CD4-positive, alpha-beta T cell (primary cell): Measurements from ENCODE around the gene ITPKA. TPM values are rescaled to one million over a fixed set of nuclear protein-coding genes. Genes with fewer than 3 reads are reported as not detected.

Source experiments
- ATAC-seq: fragments of 200-7000 bp; cut with Tn5 transposase; one replicate; pipeline ENCODE4 v1.10.0; 2022; ENCODE audit warnings: mild to moderate bottlenecking; ENCODE audit not compliant: poor library complexity
- CTCF ChIA-PET: fragments of 350-600 bp; sonication (Branson Sonifier 250); formaldehyde crosslinking; loops from one replicate; lab custom pipeline; 2021; ENCODE audit warnings: antibody characterized with exemption, inconsistent platforms; lab: Charles Lee
- POLR2A ChIA-PET: fragments of 350-600 bp; sonication (Branson Sonifier 250); formaldehyde crosslinking; loops from one replicate; lab custom pipeline; 2021; ENCODE audit warnings: antibody characterized with exemption, inconsistent platforms; lab: Charles Lee
- DNase-seq, 14 experiments: peaks; one replicate each; pipeline ENCODE4 v3.0.0-alpha.2; 2013 to 2020; ENCODE audit warnings: mixed read lengths in 2 of 14
- H3K27ac ChIP-seq, 2 donors: one replicate each; pipeline versions ENCODE4 v1.5.1 to v1.7.0; 2013; ENCODE audit warnings: low read length in 2 of 2, low read depth in 1 of 2, mild to moderate bottlenecking in 1 of 2
- H3K27me3 ChIP-seq, 2 experiments: 1 replicate in 1 of 2; 2 replicates in 1 of 2; pipeline versions ENCODE4 v1.6.1 to v1.7.0; 2013; ENCODE audit warnings: low read length in 2 of 2, control low read depth in 1 of 2, mild to moderate bottlenecking in 1 of 2, moderate library complexity in 1 of 2; ENCODE audit not compliant: insufficient read depth in 2 of 2, control insufficient read depth in 1 of 2
- H3K36me3 ChIP-seq: one replicate; pipeline ENCODE4 v1.6.1; 2013; ENCODE audit warnings: low read length, control low read depth; ENCODE audit not compliant: insufficient read depth
- H3K4me1 ChIP-seq: one replicate; pipeline ENCODE4 v1.6.1; 2013; ENCODE audit warnings: low read length, control low read depth; ENCODE audit not compliant: insufficient read depth
- H3K4me3 ChIP-seq: one replicate; pipeline ENCODE4 v1.5.1; 2013; ENCODE audit warnings: mild to moderate bottlenecking, low read length, moderate library complexity
- H3K9me3 ChIP-seq, 2 experiments: 1 replicate in 1 of 2; 2 replicates in 1 of 2; pipeline versions ENCODE4 v1.6.1 to v1.7.0; 2013; ENCODE audit warnings: low read length in 2 of 2, mild to moderate bottlenecking in 2 of 2, control low read depth in 1 of 2, moderate library complexity in 1 of 2; ENCODE audit not compliant: control insufficient read depth in 1 of 2, insufficient read depth in 1 of 2
- H3K27ac Mint-ChIP-seq: one replicate; pipeline ENCODE4 v1.8.0; 2020; ENCODE audit warnings: mixed read lengths
- H3K27me3 Mint-ChIP-seq: one replicate; pipeline ENCODE4 v1.8.0; 2021; ENCODE audit warnings: mixed read lengths
- H3K36me3 Mint-ChIP-seq: one replicate; pipeline ENCODE4 v1.8.0; 2021; ENCODE audit warnings: low read depth, mixed read lengths
- H3K4me1 Mint-ChIP-seq: one replicate; pipeline ENCODE4 v1.8.0; 2021; ENCODE audit warnings: low read depth, mixed read lengths
- H3K4me3 Mint-ChIP-seq: one replicate; pipeline ENCODE4 v1.8.0; 2020; ENCODE audit warnings: mild to moderate bottlenecking, mixed read lengths
- H3K9me3 Mint-ChIP-seq: one replicate; pipeline ENCODE4 v1.8.0; 2020; ENCODE audit warnings: mixed read lengths
- intact Hi-C, 2 experiments: fragments of 100-400 bp; cut with DNase I in 1 of 2; cut with micrococcal nuclease in 1 of 2; formaldehyde crosslinking; loops; one replicate each; pipeline versions ENCODE4 v1.15.1 to v1.9.0; 2023 to 2025; cut with DNase I, micrococcal nuclease
- total RNA-seq, 174 experiments: library from RNA in 2 of 174; stranded (reverse) in 2 of 174; gene quantifications; one replicate each; pipeline ENCODE4 v1.2.3 and lab custom pipeline; 2021 to 2026
- TF ChIP-seq, protein P1 (sequence below): fragments of 200-600 bp; IDR thresholded peaks from one replicate; pipeline ENCODE4 v1.8.0; 2022; ENCODE audit warnings: antibody characterized with exemption, mild to moderate bottlenecking

ITPKA gene
- total RNA-seq, 2 experiments from 2014 or later = not detected

DNA sequence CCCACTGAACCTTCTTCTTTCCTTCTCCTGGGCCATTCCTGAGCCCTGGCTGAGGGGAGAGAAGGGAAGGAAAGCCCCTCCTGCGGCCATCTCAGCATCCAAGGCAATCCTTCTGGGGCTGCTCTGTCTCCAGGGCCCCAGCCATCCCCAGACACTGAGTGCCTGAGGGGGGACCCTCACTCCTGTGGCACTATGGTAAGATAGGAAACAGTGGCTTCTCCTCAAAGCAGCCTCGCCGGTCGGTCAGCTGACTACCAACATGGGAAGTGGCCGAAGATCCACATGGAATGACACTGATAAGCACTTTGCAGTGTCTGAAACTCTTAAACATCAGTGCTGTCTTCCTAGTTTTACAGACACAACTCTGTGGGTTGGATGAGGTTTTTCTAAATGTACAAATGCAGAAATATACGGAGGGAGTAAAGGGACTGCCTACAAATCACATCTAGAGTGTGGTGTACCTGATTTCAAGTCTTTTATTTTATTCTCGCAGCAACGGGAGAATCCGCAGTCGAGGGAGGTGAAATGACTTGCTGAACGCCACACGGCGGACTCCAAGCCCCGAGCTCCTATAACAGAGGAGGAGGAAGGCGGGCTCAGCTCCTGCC lies 973 bp upstream of the ITPKA start:
- ChIA-PET POLR2A (interaction anchor here (1.0 to 1.5 kb wide), 3 partner anchors 9 to 51 kb away, joined by 4 to 6 read pairs (median 5); partner anchors contain the start of gene RPAP1), CTCF (interaction anchor here (1.9 kb wide), 1 partner anchor 27 kb away, joined by 9 read pairs; no protein-coding TSS in a partner anchor)
- peak overlapping the region; percentile 73 for H3K4me3 ChIP-seq
- Mint-ChIP-seq H3K4me3 (peak overlapping the region; percentile 87), H3K36me3 (no peaks in the 10 kb centered on the region), H3K9me3 (no peaks in the 10 kb centered on the region), H3K27me3 (peaks cover 49% of the 10 kb centered on the region), H3K4me1 (peaks cover 7% of the 10 kb centered on the region), H3K27ac (no peak overlapping the region)
- intact Hi-C loops = no loop called here
- no peak overlapping the region for H3K27ac ChIP-seq
- no peak for ATAC-seq
- peaks cover 37% of the 10 kb centered on the region for H3K4me1 ChIP-seq
- H3K9me3 ChIP-seq = peaks cover 0 to 19% of the 10 kb centered on the region in 2 experiments
- DNase-seq = no peak
- peaks cover 32 to 43% of the 10 kb centered on the region in 2 experiments for H3K27me3 ChIP-seq
- H3K36me3 ChIP-seq = no peaks in the 10 kb centered on the region
- TF ChIP-seq, protein P1, sequence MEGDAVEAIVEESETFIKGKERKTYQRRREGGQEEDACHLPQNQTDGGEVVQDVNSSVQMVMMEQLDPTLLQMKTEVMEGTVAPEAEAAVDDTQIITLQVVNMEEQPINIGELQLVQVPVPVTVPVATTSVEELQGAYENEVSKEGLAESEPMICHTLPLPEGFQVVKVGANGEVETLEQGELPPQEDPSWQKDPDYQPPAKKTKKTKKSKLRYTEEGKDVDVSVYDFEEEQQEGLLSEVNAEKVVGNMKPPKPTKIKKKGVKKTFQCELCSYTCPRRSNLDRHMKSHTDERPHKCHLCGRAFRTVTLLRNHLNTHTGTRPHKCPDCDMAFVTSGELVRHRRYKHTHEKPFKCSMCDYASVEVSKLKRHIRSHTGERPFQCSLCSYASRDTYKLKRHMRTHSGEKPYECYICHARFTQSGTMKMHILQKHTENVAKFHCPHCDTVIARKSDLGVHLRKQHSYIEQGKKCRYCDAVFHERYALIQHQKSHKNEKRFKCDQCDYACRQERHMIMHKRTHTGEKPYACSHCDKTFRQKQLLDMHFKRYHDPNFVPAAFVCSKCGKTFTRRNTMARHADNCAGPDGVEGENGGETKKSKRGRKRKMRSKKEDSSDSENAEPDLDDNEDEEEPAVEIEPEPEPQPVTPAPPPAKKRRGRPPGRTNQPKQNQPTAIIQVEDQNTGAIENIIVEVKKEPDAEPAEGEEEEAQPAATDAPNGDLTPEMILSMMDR = no peak

GRCh38 chr15:41493902-41494189 lies 172 bp downstream of the ITPKA start:
- Histone ChIP-seq H3K4me1 (peaks cover 35% of the 10 kb centered on the region), H3K36me3 (no peaks in the 10 kb centered on the region), H3K9me3 (peaks cover 0 to 19% of the 10 kb centered on the region in 2 experiments), H3K27ac (no peak overlapping the region), H3K4me3 (peak overlapping the region; percentile 40), H3K27me3 (peaks cover 43 to 54% of the 10 kb centered on the region in 2 experiments)
- CTCF ChIA-PET = interaction anchor here (1.9 kb wide), 1 partner anchor 28 kb away, joined by 9 read pairs; no protein-coding TSS in a partner anchor
- H3K27ac Mint-ChIP-seq = no peak overlapping the region
- peaks cover 56% of the 10 kb centered on the region for H3K27me3 Mint-ChIP-seq
- H3K4me1 Mint-ChIP-seq = peaks cover 7% of the 10 kb centered on the region
- no peak for DNase-seq
- peak; percentile 33 for ATAC-seq
- H3K9me3 Mint-ChIP-seq = no peaks in the 10 kb centered on the region
- no peaks in the 10 kb centered on the region for H3K36me3 Mint-ChIP-seq
- intact Hi-C loops = no loop called here
- H3K4me3 Mint-ChIP-seq = no peak overlapping the region
- POLR2A ChIA-PET = interaction anchor here (0.9 to 1.5 kb wide), 4 partner anchors 8 to 210 kb away, joined by 3 to 6 read pairs (median 4); partner anchors contain the start of gene RPAP1
- TF ChIP-seq, protein P1 = no peak

GRCh38 chr15:41494190-41494921 lies 682 bp downstream of the ITPKA start:
- POLR2A ChIA-PET = interaction anchor here (0.6 to 1.5 kb wide), 4 partner anchors 7 to 440 kb away, joined by 3 to 6 read pairs (median 4); no protein-coding TSS in a partner anchor
- Mint-ChIP-seq H3K4me3 (peak overlapping the region; percentile 77), H3K27ac (no peak overlapping the region), H3K9me3 (no peaks in the 10 kb centered on the region), H3K36me3 (no peaks in the 10 kb centered on the region), H3K4me1 (peaks cover 7% of the 10 kb centered on the region), H3K27me3 (peaks cover 61% of the 10 kb centered on the region)
- peak; percentile 37 for ATAC-seq
- H3K9me3 ChIP-seq = peaks cover 0 to 19% of the 10 kb centered on the region in 2 experiments
- no peaks in the 10 kb centered on the region for H3K36me3 ChIP-seq
- TF ChIP-seq, protein P1 = no peak
- peaks cover 47 to 59% of the 10 kb centered on the region in 2 experiments for H3K27me3 ChIP-seq
- CTCF ChIA-PET = interaction anchor here (1.9 kb wide), 1 partner anchor 29 kb away, joined by 9 read pairs; no protein-coding TSS in a partner anchor
- intact Hi-C loops = no loop called here
- peaks cover 35% of the 10 kb centered on the region for H3K4me1 ChIP-seq
- H3K4me3 ChIP-seq = peak overlapping the region; percentile 40
- no peak overlapping the region for H3K27ac ChIP-seq
- DNase-seq = peak in 7 of 14 experiments; percentile 26 to 70 (median 47)
